ENCODE measurements around the gene PPFIA2.

PPFIA2 gene

DNA sequence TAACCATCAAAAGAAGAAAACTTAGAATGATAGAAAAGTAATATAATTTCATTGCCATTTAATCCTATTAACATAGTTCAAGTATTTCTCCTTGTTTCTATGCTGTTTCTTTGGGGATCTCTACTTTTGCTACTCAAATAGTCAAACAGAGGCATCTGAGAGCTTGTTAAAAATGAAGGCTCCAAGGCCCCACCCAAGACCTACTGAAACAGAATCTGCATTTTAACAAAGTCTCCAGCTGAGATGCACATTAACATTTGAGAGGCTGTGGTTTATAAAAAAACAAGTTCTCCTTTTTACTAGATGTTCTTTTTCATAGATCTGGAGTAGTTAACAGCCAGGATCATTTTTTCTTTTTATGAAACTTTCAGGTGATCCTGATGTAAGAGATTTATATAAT lies 31.8 kb downstream of the PPFIA2 start:
- no peak overlapping the region; the same call in 1 of the 2 replicates for H3K4me3 ChIP-seq (ENCODE audit: low read depth, low read length)
- H3K36me3 ChIP-seq (ENCODE audit: control insufficient read depth, insufficient read depth, low read length) = no peaks in the 10 kb centered on the region
- H3K27ac ChIP-seq (ENCODE audit: low read depth, low read length) = no peak overlapping the region
- H3K9me3 ChIP-seq (ENCODE audit: control insufficient read depth, insufficient read depth, low read length) = no peaks in the 10 kb centered on the region
- H3K27me3 ChIP-seq (ENCODE audit: control insufficient read depth, insufficient read depth, low read length) = no peaks in the 10 kb centered on the region
- no peak overlapping the region for H3K9ac ChIP-seq (ENCODE audit: low read depth, low read length)
- peaks cover 40% of the 10 kb centered on the region for H3K4me1 ChIP-seq (ENCODE audit: control insufficient read depth, insufficient read depth, low read length)

DNA sequence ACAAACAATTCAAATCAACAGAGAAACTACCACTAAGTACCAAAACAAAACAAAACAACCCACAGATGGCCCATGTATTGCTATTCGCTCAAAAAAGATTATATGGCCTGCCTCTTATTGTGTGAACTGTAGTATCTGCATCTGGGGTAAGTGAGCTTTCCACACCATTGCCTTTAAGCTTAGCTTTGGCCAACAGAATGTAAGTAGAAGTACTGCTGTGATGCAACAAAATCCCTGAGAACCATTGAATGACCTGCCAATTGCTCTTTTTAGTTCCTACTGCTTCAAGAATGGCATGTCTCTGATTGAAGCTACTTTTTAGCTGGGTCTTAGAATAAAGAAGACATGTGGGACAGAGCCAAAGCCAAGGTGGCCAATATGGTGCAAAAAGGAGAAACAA lies 32.5 kb downstream of the PPFIA2 start:
- no peak overlapping the region for H3K27ac ChIP-seq (ENCODE audit: low read depth, low read length)
- H3K27me3 ChIP-seq (ENCODE audit: control insufficient read depth, insufficient read depth, low read length) = no peaks in the 10 kb centered on the region
- H3K9ac ChIP-seq (ENCODE audit: low read depth, low read length) = no peak overlapping the region
- H3K36me3 ChIP-seq (ENCODE audit: control insufficient read depth, insufficient read depth, low read length) = no peaks in the 10 kb centered on the region
- no peak overlapping the region for H3K4me3 ChIP-seq (ENCODE audit: low read depth, low read length)
- H3K4me1 ChIP-seq (ENCODE audit: control insufficient read depth, insufficient read depth, low read length) = peaks cover 38% of the 10 kb centered on the region
- H3K9me3 ChIP-seq (ENCODE audit: control insufficient read depth, insufficient read depth, low read length) = no peaks in the 10 kb centered on the region

DNA sequence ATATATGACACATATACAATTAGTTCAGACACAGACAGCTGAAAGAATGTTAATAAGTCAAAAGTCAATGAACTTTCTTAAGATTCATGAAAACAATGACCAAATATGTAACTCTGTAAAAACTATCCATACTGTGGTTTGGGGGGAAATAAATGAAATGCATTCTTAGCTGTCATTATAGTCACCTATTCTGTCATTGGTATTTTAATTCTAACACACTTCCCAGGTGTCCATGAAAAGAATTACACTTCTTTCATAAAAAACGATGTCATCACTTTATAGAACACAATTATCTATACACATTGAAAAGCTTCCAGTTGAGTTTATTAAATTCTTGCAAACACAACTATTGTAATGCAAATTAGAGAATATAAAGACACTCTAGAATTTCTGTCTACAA lies 35.8 kb downstream of the PPFIA2 start:
- Histone ChIP-seq H3K4me3 (ENCODE audit: low read depth, low read length) (no peak overlapping the region), H3K9ac (ENCODE audit: low read depth, low read length) (no peak overlapping the region), H3K4me1 (ENCODE audit: control insufficient read depth, insufficient read depth, low read length) (peaks cover 33% of the 10 kb centered on the region), H3K9me3 (ENCODE audit: control insufficient read depth, insufficient read depth, low read length) (no peaks in the 10 kb centered on the region), H3K27me3 (ENCODE audit: control insufficient read depth, insufficient read depth, low read length) (no peaks in the 10 kb centered on the region), H3K27ac (ENCODE audit: low read depth, low read length) (no peak overlapping the region), H3K36me3 (ENCODE audit: control insufficient read depth, insufficient read depth, low read length) (no peaks in the 10 kb centered on the region)

DNA sequence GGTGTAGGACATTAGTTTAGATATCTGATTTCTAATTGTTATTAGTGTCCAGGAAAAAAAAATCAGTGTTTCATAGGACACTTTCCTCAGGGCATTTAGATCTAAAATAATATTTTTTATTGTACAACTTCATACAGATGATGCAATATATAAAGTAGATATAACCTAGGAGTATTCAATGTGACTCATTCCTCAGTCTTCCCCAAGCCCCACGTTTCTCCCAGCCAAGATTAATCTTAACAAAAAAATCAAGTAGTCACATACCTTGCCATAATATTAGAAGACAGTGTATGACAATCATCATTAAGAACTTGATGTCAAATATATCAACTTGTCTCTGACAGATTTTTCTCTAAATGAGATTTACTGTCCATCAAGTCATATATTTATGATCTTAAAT lies 37.1 kb downstream of the PPFIA2 start:
- H3K4me1 ChIP-seq (ENCODE audit: control insufficient read depth, insufficient read depth, low read length) = peaks cover 19% of the 10 kb centered on the region
- no peaks in the 10 kb centered on the region for H3K36me3 ChIP-seq (ENCODE audit: control insufficient read depth, insufficient read depth, low read length)
- no peak overlapping the region for H3K27ac ChIP-seq (ENCODE audit: low read depth, low read length)
- no peak overlapping the region for H3K4me3 ChIP-seq (ENCODE audit: low read depth, low read length)
- H3K9ac ChIP-seq (ENCODE audit: low read depth, low read length) = no peak overlapping the region
- H3K9me3 ChIP-seq (ENCODE audit: control insufficient read depth, insufficient read depth, low read length) = no peaks in the 10 kb centered on the region
- no peaks in the 10 kb centered on the region for H3K27me3 ChIP-seq (ENCODE audit: control insufficient read depth, insufficient read depth, low read length)

DNA sequence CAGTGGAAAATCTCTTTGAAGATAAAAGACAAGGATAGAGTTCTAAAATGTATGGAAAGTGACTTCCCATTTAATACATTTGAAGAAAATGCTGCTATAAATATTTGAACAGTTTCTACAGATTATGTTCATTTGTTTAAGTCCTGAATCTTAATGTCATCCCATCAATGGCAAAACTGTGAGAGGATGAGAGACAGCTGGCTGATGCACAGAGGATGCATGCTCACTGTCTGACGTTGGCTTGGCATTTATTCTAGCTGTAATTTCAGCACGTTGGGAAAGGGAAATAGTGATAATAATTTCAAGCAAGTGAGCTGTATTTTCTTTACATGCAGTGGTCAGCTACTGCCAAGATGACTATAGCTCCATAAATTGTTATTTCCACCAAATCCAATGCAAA lies 40.5 kb downstream of the PPFIA2 start:
- H3K27ac ChIP-seq (ENCODE audit: low read depth, low read length) = no peak overlapping the region
- no peak overlapping the region for H3K4me3 ChIP-seq (ENCODE audit: low read depth, low read length)

DNA sequence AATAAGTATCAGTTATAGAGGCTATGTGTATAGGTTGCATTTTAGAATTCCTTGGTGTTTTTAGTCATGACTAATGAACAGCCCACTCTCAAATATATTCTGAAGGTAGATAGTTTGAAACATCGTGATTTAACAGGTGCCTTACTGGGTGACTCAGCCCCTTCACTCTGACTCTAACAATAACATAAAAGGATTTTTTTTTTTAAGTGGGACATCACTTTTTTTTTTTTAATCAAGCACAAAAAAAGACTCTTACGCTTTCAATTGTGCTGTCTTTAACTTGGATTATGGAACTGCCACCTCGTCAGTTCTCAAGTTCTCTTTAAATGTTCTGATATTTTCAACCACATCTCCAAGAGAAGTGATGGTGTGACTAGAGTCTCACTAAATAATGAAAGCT lies 46.6 kb downstream of the PPFIA2 start:
- no peaks in the 10 kb centered on the region for H3K27me3 ChIP-seq (ENCODE audit: control insufficient read depth, insufficient read depth, low read length)
- no peak overlapping the region for H3K9ac ChIP-seq (ENCODE audit: low read depth, low read length)
- no peaks in the 10 kb centered on the region for H3K36me3 ChIP-seq (ENCODE audit: control insufficient read depth, insufficient read depth, low read length)
- H3K9me3 ChIP-seq (ENCODE audit: control insufficient read depth, insufficient read depth, low read length) = no peaks in the 10 kb centered on the region
- no peak overlapping the region for H3K4me3 ChIP-seq (ENCODE audit: low read depth, low read length)
- no peak overlapping the region for H3K27ac ChIP-seq (ENCODE audit: low read depth, low read length)
- H3K4me1 ChIP-seq (ENCODE audit: control insufficient read depth, insufficient read depth, low read length) = no peaks in the 10 kb centered on the region

More for the DNA sequence above, 40.5 kb downstream of the PPFIA2 start:
- no peaks in the 10 kb centered on the region for H3K9me3 ChIP-seq (ENCODE audit: control insufficient read depth, insufficient read depth, low read length)
- H3K4me1 ChIP-seq (ENCODE audit: control insufficient read depth, insufficient read depth, low read length) = peaks cover 9% of the 10 kb centered on the region; the same call in 1 of the 2 replicates
- H3K9ac ChIP-seq (ENCODE audit: low read depth, low read length) = no peak overlapping the region
- H3K27me3 ChIP-seq (ENCODE audit: control insufficient read depth, insufficient read depth, low read length) = no peaks in the 10 kb centered on the region
- H3K36me3 ChIP-seq (ENCODE audit: control insufficient read depth, insufficient read depth, low read length) = no peaks in the 10 kb centered on the region

DNA sequence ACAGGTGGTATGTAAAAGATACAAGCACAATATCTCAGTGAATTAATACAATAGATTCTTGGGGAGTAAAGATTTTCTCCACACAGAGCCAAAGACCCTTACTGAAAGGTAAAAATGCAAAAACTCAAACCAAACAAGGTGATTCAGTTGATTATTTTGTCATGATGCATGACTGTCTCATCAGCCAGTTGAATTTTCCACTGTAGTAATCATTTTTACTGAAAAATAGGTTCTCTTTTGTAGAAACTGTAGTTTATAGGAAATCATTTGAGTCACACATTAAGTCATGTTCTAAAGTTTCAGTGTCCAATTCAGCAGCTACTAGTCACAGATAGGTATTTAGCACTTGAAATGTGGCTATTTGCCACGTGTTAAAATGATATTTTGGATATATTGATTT lies 53.6 kb downstream of the PPFIA2 start:
- no peaks in the 10 kb centered on the region for H3K4me1 ChIP-seq (ENCODE audit: control insufficient read depth, insufficient read depth, low read length)
- no peaks in the 10 kb centered on the region for H3K9me3 ChIP-seq (ENCODE audit: control insufficient read depth, insufficient read depth, low read length)
- no peak overlapping the region for H3K9ac ChIP-seq (ENCODE audit: low read depth, low read length)
- no peak overlapping the region for H3K27ac ChIP-seq (ENCODE audit: low read depth, low read length)
- no peak overlapping the region for H3K4me3 ChIP-seq (ENCODE audit: low read depth, low read length)
- H3K27me3 ChIP-seq (ENCODE audit: control insufficient read depth, insufficient read depth, low read length) = no peaks in the 10 kb centered on the region
- no peaks in the 10 kb centered on the region for H3K36me3 ChIP-seq (ENCODE audit: control insufficient read depth, insufficient read depth, low read length)

DNA sequence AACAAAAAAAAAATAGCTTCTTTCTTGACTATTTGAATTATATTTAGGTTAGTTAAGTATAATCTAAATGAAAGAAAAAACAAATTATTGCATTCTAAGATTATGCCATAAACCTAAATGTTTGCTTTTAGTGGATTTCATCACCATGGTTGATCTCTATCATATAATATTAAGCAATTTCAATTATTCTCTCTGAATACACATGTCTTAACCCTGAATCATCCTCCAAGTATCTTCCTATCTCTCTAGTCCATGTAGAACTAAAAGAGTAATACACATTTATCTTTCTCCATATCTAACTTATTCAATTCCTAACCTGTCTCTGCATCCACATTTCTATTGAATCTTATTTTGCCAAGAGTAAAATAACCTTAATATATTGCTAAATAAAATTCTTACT lies 59.6 kb downstream of the PPFIA2 start:
- H3K9ac ChIP-seq (ENCODE audit: low read depth, low read length) = no peak overlapping the region
- H3K4me3 ChIP-seq (ENCODE audit: low read depth, low read length) = no peak overlapping the region
- no peaks in the 10 kb centered on the region for H3K9me3 ChIP-seq (ENCODE audit: control insufficient read depth, insufficient read depth, low read length)
- H3K27me3 ChIP-seq (ENCODE audit: control insufficient read depth, insufficient read depth, low read length) = no peaks in the 10 kb centered on the region
- H3K36me3 ChIP-seq (ENCODE audit: control insufficient read depth, insufficient read depth, low read length) = no peaks in the 10 kb centered on the region
- H3K4me1 ChIP-seq (ENCODE audit: control insufficient read depth, insufficient read depth, low read length) = no peaks in the 10 kb centered on the region
- no peak overlapping the region for H3K27ac ChIP-seq (ENCODE audit: low read depth, low read length)

DNA sequence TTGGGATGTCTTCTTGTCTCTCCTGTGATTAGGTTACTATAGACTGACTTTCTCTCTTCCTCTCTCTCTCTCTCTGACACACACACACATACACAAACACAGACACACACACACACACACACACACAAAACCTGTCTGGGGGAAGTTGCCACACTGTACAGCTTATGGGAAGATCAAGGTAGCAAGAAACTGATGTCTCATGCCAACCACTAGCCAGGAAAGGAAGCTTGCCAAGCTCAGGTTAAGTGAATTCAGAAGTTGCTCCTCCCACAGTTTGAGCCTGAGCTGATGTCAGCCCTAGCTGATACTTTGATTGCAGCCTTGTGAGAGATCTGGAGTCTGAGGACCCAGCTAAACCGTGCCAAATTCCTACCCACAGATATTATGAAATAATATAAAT lies 67.1 kb downstream of the PPFIA2 start:
- Histone ChIP-seq H3K27ac (ENCODE audit: low read depth, low read length) (no peak overlapping the region), H3K4me3 (ENCODE audit: low read depth, low read length) (no peak overlapping the region), H3K36me3 (ENCODE audit: control insufficient read depth, insufficient read depth, low read length) (no peaks in the 10 kb centered on the region), H3K4me1 (ENCODE audit: control insufficient read depth, insufficient read depth, low read length) (no peaks in the 10 kb centered on the region), H3K9me3 (ENCODE audit: control insufficient read depth, insufficient read depth, low read length) (peaks cover 3% of the 10 kb centered on the region; the same call in 1 of the 2 replicates), H3K27me3 (ENCODE audit: control insufficient read depth, insufficient read depth, low read length) (no peaks in the 10 kb centered on the region), H3K9ac (ENCODE audit: low read depth, low read length) (no peak overlapping the region)

DNA sequence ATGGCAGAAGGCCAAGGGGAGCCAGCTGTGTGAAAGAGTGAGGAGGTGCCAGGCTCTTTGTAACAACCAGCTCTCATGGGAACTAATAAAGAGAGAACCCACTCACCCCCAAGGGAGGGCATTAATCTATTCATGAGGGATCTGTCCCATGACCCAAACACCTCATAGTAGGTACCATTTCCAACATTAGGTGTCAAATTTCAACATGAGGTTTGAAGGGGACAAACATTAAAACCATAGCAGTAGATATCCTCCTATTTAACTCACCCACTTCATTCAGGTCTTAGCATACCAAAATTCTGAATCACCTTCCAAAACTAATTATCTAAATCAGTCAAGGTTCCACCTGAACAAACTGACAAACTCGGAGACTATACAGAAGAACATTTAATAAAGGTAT lies 75.3 kb downstream of the PPFIA2 start:
- Histone ChIP-seq H3K9me3 (ENCODE audit: control insufficient read depth, insufficient read depth, low read length) (no peaks in the 10 kb centered on the region), H3K27me3 (ENCODE audit: control insufficient read depth, insufficient read depth, low read length) (no peaks in the 10 kb centered on the region), H3K4me1 (ENCODE audit: control insufficient read depth, insufficient read depth, low read length) (no peaks in the 10 kb centered on the region), H3K36me3 (ENCODE audit: control insufficient read depth, insufficient read depth, low read length) (no peaks in the 10 kb centered on the region), H3K9ac (ENCODE audit: low read depth, low read length) (no peak overlapping the region), H3K27ac (ENCODE audit: low read depth, low read length) (no peak overlapping the region), H3K4me3 (ENCODE audit: low read depth, low read length) (no peak overlapping the region)

DNA sequence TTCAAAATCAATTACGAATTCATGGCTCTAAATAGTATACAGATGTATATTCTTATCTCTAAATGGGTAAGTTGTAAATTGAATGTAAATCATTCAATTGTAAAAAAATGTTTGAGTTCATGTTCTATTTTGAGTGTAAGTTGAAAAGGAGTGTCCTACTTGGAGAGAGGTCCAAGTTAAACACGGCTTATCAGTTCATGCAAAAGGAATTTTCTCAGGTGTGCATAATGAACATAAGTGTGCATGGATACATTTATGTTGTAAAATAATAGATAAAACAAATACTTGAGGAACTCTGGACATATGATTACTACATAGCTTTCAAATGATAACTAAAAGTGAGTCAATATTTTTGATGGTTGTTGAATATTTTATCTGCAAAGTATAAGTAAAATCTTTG lies 79.5 kb downstream of the PPFIA2 start:
- Histone ChIP-seq H3K36me3 (ENCODE audit: control insufficient read depth, insufficient read depth, low read length) (no peaks in the 10 kb centered on the region), H3K4me3 (ENCODE audit: low read depth, low read length) (no peak overlapping the region), H3K27ac (ENCODE audit: low read depth, low read length) (no peak overlapping the region), H3K9me3 (ENCODE audit: control insufficient read depth, insufficient read depth, low read length) (no peaks in the 10 kb centered on the region), H3K4me1 (ENCODE audit: control insufficient read depth, insufficient read depth, low read length) (no peaks in the 10 kb centered on the region), H3K9ac (ENCODE audit: low read depth, low read length) (no peak overlapping the region), H3K27me3 (ENCODE audit: control insufficient read depth, insufficient read depth, low read length) (no peaks in the 10 kb centered on the region)

DNA sequence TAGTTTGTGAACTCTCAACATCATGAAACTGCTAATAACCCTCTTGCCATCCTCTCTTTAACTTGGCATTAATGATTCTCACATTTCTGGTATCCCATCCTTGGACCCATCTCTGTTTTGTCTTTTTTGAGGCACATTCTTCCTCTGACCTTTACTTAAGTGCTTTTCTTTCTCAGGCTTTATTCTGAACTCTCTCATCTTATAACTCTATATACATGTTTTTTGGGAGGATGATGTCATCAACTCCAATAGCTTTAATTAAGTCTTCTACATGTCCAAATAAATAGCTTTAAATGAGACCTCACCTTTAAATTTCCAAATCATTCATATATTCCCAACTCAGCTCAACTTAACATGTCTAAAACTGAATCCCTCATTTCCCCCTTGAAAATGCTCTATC lies 88.4 kb downstream of the PPFIA2 start:
- Histone ChIP-seq H3K4me1 (ENCODE audit: control insufficient read depth, insufficient read depth, low read length) (no peaks in the 10 kb centered on the region), H3K27me3 (ENCODE audit: control insufficient read depth, insufficient read depth, low read length) (no peaks in the 10 kb centered on the region), H3K9me3 (ENCODE audit: control insufficient read depth, insufficient read depth, low read length) (no peaks in the 10 kb centered on the region), H3K9ac (ENCODE audit: low read depth, low read length) (no peak overlapping the region), H3K27ac (ENCODE audit: low read depth, low read length) (no peak overlapping the region), H3K36me3 (ENCODE audit: control insufficient read depth, insufficient read depth, low read length) (no peaks in the 10 kb centered on the region), H3K4me3 (ENCODE audit: low read depth, low read length) (no peak overlapping the region)

Measured in HUES48 (cell line).